GM18861 (cell line): ENCODE results near the gene MYCN.
"Not testable (repeated sequence)": the region's sequence is repeated elsewhere in the genome, so short reads cannot be mapped to it uniquely, and the experiment has no call there.

ENCODE experiments used
- ATAC-seq: cut with Tn5 transposase; IDR thresholded peaks from one replicate; pipeline ENCODE4 v1.9.1; 2021; ENCODE audit not compliant: unreplicated experiment

Gene MYCN

GRCh38 chr2:15942711-15943345 is 2.5 kb downstream of the MYCN start:
- ATAC-seq: no peak

- ATAC-seq: no peak
Observed at GRCh38 chr2:15943378-15944280, 3.3 kb downstream of the MYCN start.

- no peak for ATAC-seq
Observed at GRCh38 chr2:15944325-15945017, 4.1 kb downstream of the MYCN start.

GRCh38 chr2:15945909-15946705 is 5.8 kb downstream of the MYCN start:
- no peak for ATAC-seq

GRCh38 chr2:15946983-15947382 is 6.6 kb downstream of the MYCN start:
- ATAC-seq: no peak

- ATAC-seq: no peak
Observed at GRCh38 chr2:15947431-15947830, 7.1 kb downstream of the MYCN start.

- ATAC-seq: no peak
Observed at GRCh38 chr2:15948704-15948957, 8.3 kb downstream of the MYCN start.

- ATAC-seq: no peak
Observed at GRCh38 chr2:15949126-15949525, 8.8 kb downstream of the MYCN start.

- ATAC-seq: no peak
Observed at GRCh38 chr2:15949551-15949950, 9.2 kb downstream of the MYCN start.

GRCh38 chr2:15950088-15950952 is 10.0 kb downstream of the MYCN start:
- ATAC-seq: no peak

- not testable (repeated sequence) for ATAC-seq
Observed at GRCh38 chr2:15951936-15952335, 11.6 kb downstream of the MYCN start.

GRCh38 chr2:15952451-15953146 is 12.2 kb downstream of the MYCN start:
- no peak for ATAC-seq

GRCh38 chr2:15953147-15953630 is 12.8 kb downstream of the MYCN start:
- ATAC-seq: no peak

- ATAC-seq: no peak
Observed at GRCh38 chr2:15953891-15954680, 13.7 kb downstream of the MYCN start.

GRCh38 chr2:15954761-15955160 is 14.4 kb downstream of the MYCN start:
- ATAC-seq: no peak

GRCh38 chr2:15955232-15955988 is 15.1 kb downstream of the MYCN start:
- no peak for ATAC-seq

GRCh38 chr2:15956230-15956629 is 15.9 kb downstream of the MYCN start:
- no peak for ATAC-seq
